GM08714 (cell line): ENCODE results near the gene ACSM6.
"Not testable (repeated sequence)": the region's sequence is repeated elsewhere in the genome, so short reads cannot be mapped to it uniquely, and the experiment has no call there.

Experiments
- H3K4me3 ChIP-seq: fragments of 200-500 bp; sonication (Bioruptor generic); 2 replicates; pipeline ENCODE4 v1.5.1; 2014; ENCODE audit warnings: mild to moderate bottlenecking, low read length, inconsistent platforms
- ZNF274 ChIP-seq: IDR thresholded peaks from 2 replicates; pipeline ENCODE4 v1.6.1; 2012; ENCODE audit warnings: mild to moderate bottlenecking, low read depth, low read length

ACSM6 gene

DNA sequence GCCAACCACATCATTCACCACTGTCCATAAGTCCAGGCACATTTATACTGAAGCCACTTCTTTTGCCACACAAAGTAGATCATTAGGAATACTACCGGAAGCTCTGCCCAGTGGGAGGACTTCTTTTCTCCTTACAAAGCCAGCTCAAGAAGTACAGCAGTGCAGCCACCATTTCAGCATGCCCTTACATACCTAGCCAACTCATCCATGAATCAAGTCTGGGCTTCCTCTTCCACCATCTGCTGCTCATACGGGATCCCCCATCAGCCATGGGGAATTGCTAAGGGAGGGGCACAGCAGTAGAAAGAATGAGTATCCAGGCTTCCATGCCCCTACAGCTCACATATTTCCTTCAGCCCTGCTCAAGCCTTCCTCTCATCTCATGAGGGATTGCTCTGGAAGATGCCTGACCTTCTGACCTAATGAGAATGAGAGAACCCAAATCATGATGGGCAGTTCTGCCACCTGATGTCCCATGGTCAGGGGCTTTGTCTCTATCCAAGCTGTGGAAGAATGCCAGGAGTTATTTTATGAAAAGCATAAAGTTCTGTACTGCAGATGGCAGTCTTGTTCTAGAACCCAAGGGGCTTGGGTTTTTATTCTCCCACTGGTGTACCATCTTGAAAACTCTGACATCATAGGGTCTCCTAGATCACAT lies 39.5 kb downstream of the ACSM6 start:
- TF ChIP-seq ZNF274 = no peak

DNA sequence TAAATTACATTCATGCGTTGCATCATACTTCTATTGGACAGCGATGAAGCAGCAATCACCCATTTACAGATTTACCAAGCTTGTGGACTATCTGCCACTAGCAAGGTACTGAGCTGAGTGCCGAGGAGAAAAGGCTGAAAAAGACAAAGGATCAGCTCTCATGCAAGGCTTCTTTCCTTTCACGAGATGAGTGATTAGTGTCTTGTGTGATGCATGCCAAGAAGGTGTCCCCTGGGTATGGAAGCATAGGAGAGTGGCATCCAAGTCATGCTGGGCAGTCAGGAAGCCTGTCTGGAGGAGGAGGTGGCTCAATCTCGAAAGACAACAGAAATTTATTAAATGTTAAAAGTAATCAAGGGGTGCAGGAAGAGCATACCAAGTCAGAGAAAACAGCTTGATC lies 40.9 kb downstream of the ACSM6 start:
- TF ChIP-seq ZNF274 = no peak

More for the DNA sequence above, 39.5 kb downstream of the ACSM6 start:
- no peak overlapping the region for H3K4me3 ChIP-seq

DNA sequence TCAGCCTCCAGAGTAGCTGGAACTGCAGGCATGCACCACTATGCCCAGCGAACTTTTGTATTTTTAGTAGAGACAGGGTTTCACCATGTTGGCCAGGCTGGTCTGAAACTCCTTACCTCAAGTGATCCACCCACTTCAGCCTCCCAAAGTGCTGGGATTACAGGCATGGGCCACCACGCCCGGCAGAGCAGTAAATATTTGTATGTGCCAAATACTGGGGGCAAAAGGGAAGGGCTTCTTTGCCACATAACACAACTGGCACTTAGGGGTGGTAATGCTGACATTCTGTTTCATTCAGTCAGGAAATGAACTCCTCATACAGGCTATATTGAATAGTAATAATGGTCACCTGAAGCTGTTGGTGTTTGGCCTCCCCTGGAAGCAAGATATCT lies 41.6 kb downstream of the ACSM6 start:
- no peak overlapping the region for H3K4me3 ChIP-seq
- no peak for TF ChIP-seq ZNF274

More for the DNA sequence above, 40.9 kb downstream of the ACSM6 start:
- no peak overlapping the region for H3K4me3 ChIP-seq

DNA sequence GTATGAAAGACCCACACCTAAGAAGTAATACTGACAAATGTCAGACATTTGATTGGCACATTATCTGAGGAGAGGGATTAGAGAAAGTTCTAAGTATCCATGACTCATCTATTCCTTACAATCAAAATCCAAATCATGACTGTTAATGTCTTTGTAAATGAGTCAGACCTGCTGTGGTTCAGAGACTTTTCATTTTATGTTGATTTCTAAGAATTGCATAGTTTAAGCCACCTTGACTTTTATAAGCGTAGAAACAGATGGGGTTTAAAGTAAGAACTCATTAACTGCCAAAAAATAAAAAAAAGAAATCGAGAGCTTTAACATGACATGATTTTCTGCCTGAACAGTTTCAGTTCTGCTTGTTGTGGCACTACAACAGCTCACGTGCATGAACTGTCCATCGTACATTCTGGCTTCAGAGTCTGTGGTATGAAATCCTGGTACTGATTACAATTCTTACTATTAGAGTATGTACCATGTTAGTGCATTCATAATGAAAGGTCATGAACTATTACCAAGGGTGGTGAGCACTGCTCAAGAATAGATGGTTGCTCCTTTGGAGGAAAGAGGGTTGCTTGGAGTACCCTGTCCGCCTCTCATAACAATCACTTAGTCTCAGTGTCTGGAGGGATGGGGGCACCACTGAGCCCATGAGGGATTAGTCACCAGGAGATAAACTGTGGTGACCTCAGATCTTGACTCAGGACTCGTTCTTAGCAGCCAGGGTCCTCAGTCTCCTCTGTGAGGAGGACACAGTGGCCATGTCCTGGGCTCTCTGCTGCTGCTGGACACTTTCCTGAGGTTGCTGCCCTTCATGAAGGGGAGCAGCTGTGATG lies 42.2 kb downstream of the ACSM6 start:
- no peak for TF ChIP-seq ZNF274
- H3K4me3 ChIP-seq = no peak overlapping the region; the same call in 1 of the 2 replicates

DNA sequence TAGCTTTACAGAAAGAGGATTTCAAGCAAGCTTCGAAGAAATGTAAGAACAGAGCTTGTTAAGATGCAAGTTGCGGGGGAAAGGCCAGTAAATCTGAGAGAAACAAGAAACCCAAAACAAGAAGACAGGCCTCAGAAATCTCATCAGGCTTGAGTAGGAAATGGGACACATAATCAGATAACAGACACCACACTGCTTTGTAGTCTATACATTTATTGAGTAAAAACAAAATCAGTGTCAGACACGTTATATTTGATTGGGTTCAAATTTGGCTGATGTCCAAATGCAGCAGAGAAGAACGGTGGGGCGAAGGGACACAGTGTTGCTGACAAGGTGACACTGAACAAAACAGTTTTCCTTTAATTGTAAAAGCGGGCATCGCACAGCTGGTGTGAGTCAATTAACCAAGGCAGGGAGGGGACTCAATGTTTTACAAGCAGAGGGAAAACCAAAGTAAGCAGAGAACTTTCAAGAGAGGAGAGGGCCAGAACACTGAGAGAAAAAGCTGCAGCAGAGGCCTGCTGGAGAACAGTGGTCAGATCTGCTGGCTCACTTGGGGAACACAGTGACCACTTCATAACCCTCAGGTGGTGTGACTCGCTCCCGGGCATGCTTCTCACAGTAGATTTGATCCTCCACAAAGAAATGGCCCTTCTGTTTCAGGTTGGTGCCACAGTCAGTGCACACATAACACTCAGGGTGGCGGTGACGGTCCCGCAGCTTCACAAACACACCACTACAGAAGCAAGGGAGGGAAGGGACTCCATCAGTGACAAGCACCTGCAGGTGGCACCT lies 43.5 kb downstream of the ACSM6 start:
- no peak overlapping the region for H3K4me3 ChIP-seq
- TF ChIP-seq ZNF274 = no peak

DNA sequence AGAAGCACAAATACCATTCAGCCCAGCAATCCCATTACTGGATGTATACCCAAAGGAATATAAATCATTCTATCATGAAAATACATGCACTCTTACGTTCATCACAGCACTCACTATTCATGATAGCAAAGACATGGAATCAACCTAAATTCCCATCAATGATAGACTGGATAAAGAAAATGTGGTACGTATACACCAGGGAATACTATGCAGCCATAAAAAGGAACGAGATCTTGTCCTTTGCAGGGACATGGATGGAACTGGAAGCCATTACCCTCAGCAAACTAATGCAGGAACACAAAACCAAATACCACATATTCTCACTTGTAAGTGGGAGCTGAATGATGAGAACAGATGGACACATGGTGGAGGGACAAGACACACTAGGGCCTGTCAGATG lies 46.1 kb downstream of the ACSM6 start:
- H3K4me3 ChIP-seq = not testable (repeated sequence)

DNA sequence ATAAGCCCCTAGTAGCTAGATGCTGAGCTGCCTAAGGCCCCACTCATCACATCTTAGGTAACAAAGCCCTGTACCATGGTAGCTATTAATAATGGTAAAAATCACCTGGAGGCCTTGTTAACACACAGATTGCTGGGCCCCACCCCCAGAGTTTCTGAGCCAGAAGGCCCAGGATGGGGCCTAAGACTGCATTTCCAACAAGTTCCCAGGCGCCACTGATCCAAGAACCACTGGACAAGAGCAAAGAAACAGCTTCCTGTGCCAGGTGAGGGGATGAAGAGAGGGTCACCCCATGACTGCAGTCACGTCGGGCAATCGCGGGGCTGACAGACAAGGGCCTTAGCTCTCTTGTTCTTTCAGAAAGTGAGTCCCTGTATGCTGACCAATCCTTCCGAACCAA lies 46.8 kb downstream of the ACSM6 start:
- TF ChIP-seq ZNF274 = no peak
- no peak overlapping the region for H3K4me3 ChIP-seq

DNA sequence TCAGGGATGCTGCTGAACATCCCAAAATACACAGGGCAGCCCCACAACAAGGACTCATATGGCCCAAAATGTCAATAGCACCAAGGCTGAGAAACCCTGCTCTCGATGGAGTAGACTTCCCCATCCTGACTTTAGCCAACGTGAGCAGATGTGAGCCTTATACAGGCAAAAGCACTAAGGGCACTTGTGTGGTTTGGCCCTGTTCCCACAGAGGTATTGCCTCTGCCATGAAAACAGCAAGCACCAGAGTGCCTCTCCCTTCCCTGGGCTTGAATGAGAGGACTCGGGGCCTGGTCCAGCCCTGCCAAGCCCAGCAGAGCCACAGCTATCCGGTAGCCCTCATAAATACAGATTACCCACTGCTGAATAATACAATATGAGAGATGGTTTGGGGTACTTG lies 47.5 kb downstream of the ACSM6 start:
- H3K4me3 ChIP-seq = no peak overlapping the region
- TF ChIP-seq ZNF274 = no peak

DNA sequence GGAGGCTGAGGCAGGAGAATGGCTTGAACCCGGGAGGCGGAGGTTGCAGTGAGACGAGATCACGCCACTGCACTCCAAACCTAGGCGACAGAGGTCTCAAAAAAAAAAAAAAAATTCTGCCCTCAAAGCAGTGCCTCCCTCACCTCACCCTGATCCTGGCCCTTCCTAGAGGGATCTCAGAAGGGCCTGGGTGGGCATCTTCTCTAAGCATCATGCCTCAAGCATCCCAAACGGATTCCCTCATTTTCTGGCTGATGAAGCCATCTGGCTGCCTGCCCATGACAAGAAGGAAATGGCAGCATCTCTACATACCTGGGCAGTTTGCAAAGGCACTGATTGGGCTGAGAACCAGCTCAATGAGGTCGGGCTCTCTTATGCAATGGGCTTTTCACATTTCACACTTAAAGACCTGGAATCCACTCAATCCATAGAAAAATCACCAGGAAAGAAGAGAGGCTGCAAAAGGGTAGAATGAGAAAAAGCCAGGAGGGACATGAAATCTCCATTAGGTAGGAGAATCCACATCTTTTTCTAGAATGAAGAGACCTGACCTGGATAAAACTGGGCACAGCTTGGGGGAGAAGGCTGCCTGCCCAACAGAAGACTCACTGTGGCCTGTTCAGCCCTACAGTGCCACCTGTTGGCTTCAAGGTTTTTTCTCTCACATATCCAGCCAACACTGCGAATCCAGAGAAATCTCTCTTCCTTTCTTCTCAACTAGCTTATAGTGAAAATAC lies 48.7 kb downstream of the ACSM6 start:
- no peak for TF ChIP-seq ZNF274
- H3K4me3 ChIP-seq = no peak overlapping the region

DNA sequence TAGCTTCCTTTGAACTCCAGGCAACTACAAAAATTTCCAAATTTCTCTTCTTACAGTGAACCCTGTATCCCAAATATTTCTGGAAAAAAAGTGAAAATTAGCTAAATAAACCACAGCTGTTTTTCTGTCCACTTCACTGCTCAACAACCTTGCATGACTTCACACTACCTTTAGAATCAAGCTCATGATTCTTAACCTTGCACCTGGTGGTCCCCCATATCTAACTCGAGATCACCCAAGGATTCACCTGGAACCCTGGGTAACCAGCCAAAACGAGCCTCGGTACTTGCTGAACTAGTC lies 49.2 kb downstream of the ACSM6 start:
- TF ChIP-seq ZNF274 = no peak
- H3K4me3 ChIP-seq = no peak overlapping the region

DNA sequence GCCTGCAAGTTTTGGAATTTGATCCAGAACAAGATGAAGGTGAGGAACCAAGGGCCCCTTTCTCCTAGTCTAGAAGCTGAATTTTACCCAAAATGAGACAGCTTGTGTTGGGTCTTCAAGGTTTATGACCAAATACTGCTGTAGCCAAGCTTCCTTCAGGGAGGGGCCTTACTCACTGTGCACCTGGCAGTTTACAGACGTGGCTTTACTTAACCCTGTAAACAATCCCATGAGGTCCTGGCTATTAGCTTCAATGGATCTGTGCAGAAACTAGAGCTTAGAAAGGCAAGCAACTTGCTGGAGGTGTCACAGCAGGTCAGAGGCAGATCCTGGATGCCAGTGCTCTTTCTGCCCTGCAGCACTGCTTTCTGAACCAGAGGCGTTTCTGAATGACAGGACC lies 50.1 kb downstream of the ACSM6 start:
- no peak overlapping the region for H3K4me3 ChIP-seq
- TF ChIP-seq ZNF274 = no peak

DNA sequence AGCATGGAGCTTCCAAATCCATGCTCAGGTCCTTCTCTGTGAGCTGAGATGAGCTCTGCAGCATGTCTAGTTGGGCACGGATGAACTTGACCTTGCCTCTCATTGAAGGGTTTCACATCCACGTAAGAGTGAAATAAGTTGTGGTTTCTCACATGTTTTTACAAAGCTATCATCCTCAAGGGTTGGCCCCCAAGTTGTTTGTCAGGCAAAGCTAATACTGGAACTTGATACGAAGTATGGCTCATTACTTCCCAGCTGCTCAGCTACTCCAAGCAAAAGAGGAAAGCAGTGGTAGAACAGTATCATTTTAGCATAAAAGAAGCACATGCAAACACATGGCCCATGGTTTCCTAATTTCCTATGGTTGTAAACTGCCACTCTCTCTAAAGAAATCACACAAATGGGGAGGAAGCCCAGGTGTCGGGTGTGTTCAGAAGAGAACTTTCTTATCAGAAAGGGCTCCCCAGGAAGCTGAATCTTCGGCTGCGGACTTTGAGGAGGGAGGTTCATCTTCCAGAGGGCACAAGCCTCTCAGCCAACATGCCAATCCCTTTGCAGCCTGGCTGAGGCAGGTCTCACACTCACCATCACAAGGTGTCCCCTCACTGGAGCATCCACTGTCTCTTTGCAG lies 51.5 kb downstream of the ACSM6 start:
- TF ChIP-seq ZNF274 = no peak
- H3K4me3 ChIP-seq = no peak overlapping the region; the same call in 1 of the 2 replicates

DNA sequence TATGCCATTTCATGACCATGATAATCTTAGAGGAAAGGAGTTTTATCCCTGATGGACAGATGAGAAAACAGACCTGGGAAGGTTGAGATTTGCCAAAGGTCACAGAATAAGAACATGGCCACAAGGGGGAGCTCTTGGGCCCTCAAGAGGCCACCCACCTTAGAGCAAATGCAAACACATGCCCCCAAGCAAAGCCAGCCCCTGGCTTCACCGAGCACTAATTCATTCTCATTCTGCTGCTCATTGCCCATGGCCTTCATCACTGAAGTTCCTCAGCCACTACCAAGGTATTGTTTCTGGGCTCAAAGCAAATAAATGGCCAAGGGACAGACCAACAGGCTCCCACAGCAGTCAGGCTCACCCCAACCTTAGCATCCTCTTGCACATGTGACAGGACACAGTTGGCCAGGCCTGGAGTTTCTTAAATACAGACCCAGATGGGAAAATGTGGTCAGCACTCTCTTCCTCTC lies 52.6 kb downstream of the ACSM6 start:
- no peak overlapping the region for H3K4me3 ChIP-seq
- no peak for TF ChIP-seq ZNF274
